Calu3 (cell line): ENCODE results near the gene SVEP1. TPM values are rescaled to one million over a fixed set of nuclear protein-coding genes. Genes with fewer than 3 reads are reported as not detected.

Experiments
- BruUV-seq: library from RNA; stranded (reverse); fragments of 400-500 nt; replicated peaks from 2 replicates; lab custom pipeline; 2021; lab: Mats Ljungman, UMichigan
- CTCF ChIA-PET: fragments of 300-600 bp; sonication (Branson Sonifier 250); formaldehyde crosslinking; loops from one replicate; lab custom pipeline; 2022; ENCODE audit warnings: antibody characterized with exemption; lab: Charles Lee
- DNase-seq: peaks from one replicate; pipeline ENCODE4 v3.0.0; 2022
- H3K27ac Mint-ChIP-seq: one replicate; pipeline ENCODE4 v1.8.0; 2022; ENCODE audit warnings: mixed read lengths; ENCODE audit not compliant: unreplicated experiment
- H3K27me3 Mint-ChIP-seq: one replicate; pipeline ENCODE4 v1.8.0; 2022; ENCODE audit warnings: mixed read lengths; ENCODE audit not compliant: unreplicated experiment
- H3K36me3 Mint-ChIP-seq: one replicate; pipeline ENCODE4 v1.8.0; 2022; ENCODE audit warnings: mild to moderate bottlenecking, moderate library complexity, mixed read lengths; ENCODE audit not compliant: insufficient read depth, unreplicated experiment
- H3K4me1 Mint-ChIP-seq: one replicate; pipeline ENCODE4 v1.8.0; 2022; ENCODE audit warnings: mild to moderate bottlenecking, low read depth, mixed read lengths; ENCODE audit not compliant: unreplicated experiment
- H3K4me3 Mint-ChIP-seq: one replicate; pipeline ENCODE4 v1.8.0; 2022; ENCODE audit warnings: mild to moderate bottlenecking, low read depth, moderate library complexity, mixed read lengths; ENCODE audit not compliant: unreplicated experiment
- H3K9me3 Mint-ChIP-seq: one replicate; pipeline ENCODE4 v1.8.0; 2022; ENCODE audit warnings: low read depth, mixed read lengths; ENCODE audit not compliant: unreplicated experiment
- intact Hi-C: fragments of 100-400 bp; cut with micrococcal nuclease; formaldehyde crosslinking; loops from one replicate; pipeline ENCODE4 v1.10.0; 2022; ENCODE audit not compliant: unreplicated experiment
- total RNA-seq: library from RNA; stranded (reverse); gene quantifications from 2 replicates; pipeline ENCODE4 v1.2.3, GENCODE V29; 2022
- TF ChIP-seq, protein P1 (sequence below): fragments of 200-600 bp; IDR thresholded peaks from one replicate; pipeline ENCODE4 v1.8.0; 2022; ENCODE audit warnings: antibody characterized with exemption; ENCODE audit not compliant: unreplicated experiment

The SVEP1 gene
- total RNA-seq, 1 experiment from 2014 or later = 0.35 TPM

DNA sequence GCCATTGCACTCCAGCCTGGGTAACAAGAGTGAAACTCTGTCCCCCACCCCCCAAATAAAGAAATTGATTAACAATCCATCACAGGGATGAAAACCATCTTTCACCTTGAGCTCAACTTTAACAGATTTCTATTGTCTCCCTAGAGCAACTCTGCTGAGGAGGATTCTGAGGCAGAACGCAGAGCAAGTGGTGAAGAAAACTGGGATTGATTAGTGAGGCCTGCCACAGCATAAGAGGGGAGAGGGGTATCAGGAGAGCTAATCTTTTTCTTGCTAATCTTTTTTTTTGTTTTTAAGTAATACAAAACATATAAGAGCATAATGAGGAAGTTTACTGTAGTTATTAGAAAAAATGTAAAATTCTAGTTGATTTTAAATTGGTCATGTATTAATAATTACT is 250.8 kb downstream of the SVEP1 start:
- BruUV-seq = no TSS peak
- Mint-ChIP-seq H3K36me3 (no peaks in the 10 kb centered on the region), H3K27ac (no peak overlapping the region), H3K4me1 (no peaks in the 10 kb centered on the region), H3K9me3 (no peaks in the 10 kb centered on the region), H3K4me3 (no peak overlapping the region), H3K27me3 (no peaks in the 10 kb centered on the region)
- intact Hi-C loops = no loop called here
- CTCF ChIA-PET = no interaction called here
- TF ChIP-seq, protein P1, sequence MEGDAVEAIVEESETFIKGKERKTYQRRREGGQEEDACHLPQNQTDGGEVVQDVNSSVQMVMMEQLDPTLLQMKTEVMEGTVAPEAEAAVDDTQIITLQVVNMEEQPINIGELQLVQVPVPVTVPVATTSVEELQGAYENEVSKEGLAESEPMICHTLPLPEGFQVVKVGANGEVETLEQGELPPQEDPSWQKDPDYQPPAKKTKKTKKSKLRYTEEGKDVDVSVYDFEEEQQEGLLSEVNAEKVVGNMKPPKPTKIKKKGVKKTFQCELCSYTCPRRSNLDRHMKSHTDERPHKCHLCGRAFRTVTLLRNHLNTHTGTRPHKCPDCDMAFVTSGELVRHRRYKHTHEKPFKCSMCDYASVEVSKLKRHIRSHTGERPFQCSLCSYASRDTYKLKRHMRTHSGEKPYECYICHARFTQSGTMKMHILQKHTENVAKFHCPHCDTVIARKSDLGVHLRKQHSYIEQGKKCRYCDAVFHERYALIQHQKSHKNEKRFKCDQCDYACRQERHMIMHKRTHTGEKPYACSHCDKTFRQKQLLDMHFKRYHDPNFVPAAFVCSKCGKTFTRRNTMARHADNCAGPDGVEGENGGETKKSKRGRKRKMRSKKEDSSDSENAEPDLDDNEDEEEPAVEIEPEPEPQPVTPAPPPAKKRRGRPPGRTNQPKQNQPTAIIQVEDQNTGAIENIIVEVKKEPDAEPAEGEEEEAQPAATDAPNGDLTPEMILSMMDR = no peak
- DNase-seq = no peak

DNA sequence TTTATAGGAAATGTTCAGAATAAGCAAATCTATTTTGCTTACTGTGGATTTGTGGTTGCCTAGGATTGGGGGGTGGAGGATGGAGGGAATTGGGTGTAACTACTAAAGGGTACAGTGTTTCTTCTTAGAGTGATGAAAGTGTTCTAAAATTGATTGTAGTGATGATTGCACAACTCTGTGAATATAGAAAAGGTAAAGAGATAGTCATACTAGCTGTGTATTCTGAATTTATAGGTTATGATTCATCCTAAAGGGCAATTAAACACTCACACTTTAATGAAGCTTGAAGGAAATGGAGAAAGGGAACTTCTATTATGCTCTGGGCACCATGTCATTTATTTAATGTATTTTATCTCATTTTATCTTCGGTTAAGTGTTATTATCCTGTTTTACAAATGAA is 251.8 kb downstream of the SVEP1 start:
- Mint-ChIP-seq H3K27me3 (no peaks in the 10 kb centered on the region), H3K4me1 (no peaks in the 10 kb centered on the region), H3K27ac (no peak overlapping the region), H3K4me3 (no peak overlapping the region), H3K9me3 (no peaks in the 10 kb centered on the region), H3K36me3 (no peaks in the 10 kb centered on the region)
- intact Hi-C loops = no loop called here
- no TSS peak for BruUV-seq
- no peak for DNase-seq
- CTCF ChIA-PET = no interaction called here
- TF ChIP-seq, protein P1 = no peak

DNA sequence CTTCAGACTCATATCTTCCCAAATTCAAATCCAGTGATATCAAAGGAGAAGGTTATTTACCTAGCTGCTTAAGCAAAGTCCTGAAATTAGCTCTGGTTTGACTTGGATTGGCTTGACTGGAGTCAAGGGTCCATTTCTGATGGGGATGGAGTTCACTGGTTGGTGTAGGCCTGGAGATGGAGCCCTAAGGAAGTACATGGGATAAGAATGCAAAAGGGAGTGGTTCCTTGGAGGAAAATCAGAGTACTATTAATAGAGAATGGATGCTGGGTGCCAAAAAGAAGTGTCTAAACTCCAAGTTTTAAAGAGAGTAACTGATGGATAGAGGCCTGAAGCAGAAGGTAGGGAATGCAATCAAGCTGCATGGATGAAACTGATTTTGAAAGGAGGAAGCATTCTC is 255.7 kb downstream of the SVEP1 start:
- TF ChIP-seq, protein P1 = no peak
- CTCF ChIA-PET = no interaction called here
- H3K4me1 Mint-ChIP-seq = no peaks in the 10 kb centered on the region
- no peak overlapping the region for H3K4me3 Mint-ChIP-seq
- DNase-seq = no peak
- no peaks in the 10 kb centered on the region for H3K9me3 Mint-ChIP-seq
- no TSS peak for BruUV-seq
- intact Hi-C loops = no loop called here
- no peak overlapping the region for H3K27ac Mint-ChIP-seq
- H3K27me3 Mint-ChIP-seq = no peaks in the 10 kb centered on the region
- no peaks in the 10 kb centered on the region for H3K36me3 Mint-ChIP-seq

DNA sequence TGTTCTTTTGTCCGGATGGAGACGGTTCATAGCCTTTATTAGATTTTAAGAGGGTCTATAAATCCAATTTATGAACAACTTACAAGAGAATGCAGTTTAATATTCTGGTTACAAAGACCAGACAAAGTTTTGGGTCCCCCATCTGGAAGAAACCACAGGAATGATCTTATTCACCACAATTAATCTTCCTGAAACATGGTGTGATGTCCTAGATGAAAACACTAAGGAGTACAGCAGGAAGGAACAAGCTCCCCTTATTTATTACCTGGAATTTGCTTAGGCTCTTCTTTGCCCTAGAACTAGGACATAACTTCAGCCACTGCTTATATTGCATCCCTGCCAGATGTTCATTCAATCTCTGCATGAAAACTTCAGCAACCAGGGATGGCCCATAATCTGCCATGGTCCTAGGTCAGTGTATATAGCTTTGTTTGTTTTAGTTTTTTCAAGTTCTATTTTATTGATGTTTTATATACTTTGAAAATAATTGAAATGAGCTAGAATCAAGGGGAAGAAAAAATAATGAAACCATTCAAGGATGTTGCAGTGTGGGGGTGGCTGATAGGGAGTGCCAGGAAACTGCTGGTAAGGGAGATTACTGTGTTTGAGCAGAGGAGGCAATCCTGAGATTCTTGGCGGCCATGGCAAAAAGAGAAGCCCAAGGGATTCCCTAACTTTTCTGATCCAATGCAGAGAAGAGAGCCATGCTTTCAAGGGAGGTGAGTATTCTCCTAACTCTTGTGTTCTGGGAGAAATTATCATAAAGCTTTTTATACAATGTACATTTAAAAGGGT is 258.7 kb downstream of the SVEP1 start:
- H3K4me3 Mint-ChIP-seq = no peak overlapping the region
- H3K9me3 Mint-ChIP-seq = no peaks in the 10 kb centered on the region
- H3K36me3 Mint-ChIP-seq = no peaks in the 10 kb centered on the region
- DNase-seq = no peak
- no peak overlapping the region for H3K27ac Mint-ChIP-seq
- CTCF ChIA-PET = interaction anchor here (0.7 kb wide), 1 partner anchor 874 kb away, joined by 4 read pairs; no protein-coding TSS in a partner anchor
- TF ChIP-seq, protein P1 = no peak
- H3K27me3 Mint-ChIP-seq = no peaks in the 10 kb centered on the region
- H3K4me1 Mint-ChIP-seq = no peaks in the 10 kb centered on the region
- intact Hi-C loops = no loop called here
- BruUV-seq = no TSS peak
